Measurements from ENCODE around the gene SMPD1.

The SMPD1 gene

GRCh38 chr11:6415797-6416196, 25.5 kb downstream of the SMPD1 start:
- DNase-seq (ENCODE audit: low read depth): no peak

- DNase-seq (ENCODE audit: low read depth): no peak
These were observed 27.8 kb downstream of the SMPD1 start for GRCh38 chr11:6417907-6418556.

GRCh38 chr11:6418557-6419008, 28.3 kb downstream of the SMPD1 start:
- DNase-seq (ENCODE audit: low read depth): no peak

GRCh38 chr11:6419009-6419631, 28.8 kb downstream of the SMPD1 start, which contains the start of gene APBB1:
Gene APBB1, minus strand, starts transcription at chr11:6419094. Its CDS starts 7,747 bp downstream, at chr11:6411347.
- peak; percentile 73 for DNase-seq (ENCODE audit: low read depth)

GRCh38 chr11:6420677-6421076, 30.4 kb downstream of the SMPD1 start:
- no peak for DNase-seq (ENCODE audit: low read depth)

- no peak for DNase-seq (ENCODE audit: low read depth)
These were observed 37.2 kb downstream of the SMPD1 start for GRCh38 chr11:6427516-6427915.

- no peak for DNase-seq (ENCODE audit: low read depth)
These were observed 41.6 kb downstream of the SMPD1 start for GRCh38 chr11:6431861-6432260.

- DNase-seq (ENCODE audit: low read depth): no peak
These were observed 43.9 kb downstream of the SMPD1 start for GRCh38 chr11:6433998-6434660.

- DNase-seq (ENCODE audit: low read depth): no peak
These were observed 47.1 kb downstream of the SMPD1 start for GRCh38 chr11:6437423-6437822.

- DNase-seq (ENCODE audit: low read depth): no peak
These were observed 47.7 kb downstream of the SMPD1 start for GRCh38 chr11:6437993-6438392.

- DNase-seq (ENCODE audit: low read depth): peak; percentile 7
These were observed 48.8 kb downstream of the SMPD1 start for GRCh38 chr11:6438979-6439571.

GRCh38 chr11:6440906-6441358, 50.7 kb downstream of the SMPD1 start, which contains the start of gene HPX:
Gene HPX, minus strand, starts transcription at chr11:6440987. Its CDS starts 24 bp downstream, at chr11:6440963.
- no peak for DNase-seq (ENCODE audit: low read depth)

GRCh38 chr11:6442441-6442840, 52.2 kb downstream of the SMPD1 start:
- DNase-seq (ENCODE audit: low read depth): no peak

- peak; percentile 47 for DNase-seq (ENCODE audit: low read depth)
These were observed 53.2 kb downstream of the SMPD1 start for GRCh38 chr11:6443269-6444003.
